IPS-NIHi7 (cell line): ENCODE results near the gene CADPS2.

Experiments
- DNase-seq: peaks from one replicate; pipeline ENCODE4 v3.0.0; 2012; ENCODE audit warnings: mixed read lengths; ENCODE audit errors: extremely low spot score

CADPS2 gene

GRCh38 chr7:122886357-122887081, at the start of gene CADPS2:
Gene CADPS2, minus strand, starts transcription at chr7:122886460. Its CDS starts 123 bp downstream, at chr7:122886337.
- peak; percentile 81 for DNase-seq

DNA sequence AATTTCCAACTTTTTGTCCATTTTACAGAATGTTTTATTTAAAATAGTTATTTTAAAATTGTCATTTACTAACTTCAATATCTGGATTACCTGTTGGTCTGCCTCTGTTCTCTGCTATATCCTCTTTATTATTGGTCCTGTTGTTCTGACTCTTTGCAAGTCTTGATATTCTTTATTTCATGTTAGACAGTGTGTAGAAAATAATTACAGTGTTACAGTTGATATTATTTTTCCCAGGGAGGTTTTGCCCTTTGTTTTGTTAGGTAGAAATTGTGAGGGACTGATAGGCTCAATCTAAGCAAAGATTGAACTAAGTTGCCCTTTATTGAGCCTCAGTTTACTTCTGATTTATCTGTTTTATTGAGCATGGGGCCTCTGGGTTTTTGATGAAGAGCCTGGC, 49.4 kb upstream of the CADPS2 start:
- no peak for DNase-seq

GRCh38 chr7:122919643-122920181, 33.5 kb upstream of the CADPS2 start:
- DNase-seq: no peak

- DNase-seq: no peak
Observed at GRCh38 chr7:122914812-122915211, 28.6 kb upstream of the CADPS2 start.

DNA sequence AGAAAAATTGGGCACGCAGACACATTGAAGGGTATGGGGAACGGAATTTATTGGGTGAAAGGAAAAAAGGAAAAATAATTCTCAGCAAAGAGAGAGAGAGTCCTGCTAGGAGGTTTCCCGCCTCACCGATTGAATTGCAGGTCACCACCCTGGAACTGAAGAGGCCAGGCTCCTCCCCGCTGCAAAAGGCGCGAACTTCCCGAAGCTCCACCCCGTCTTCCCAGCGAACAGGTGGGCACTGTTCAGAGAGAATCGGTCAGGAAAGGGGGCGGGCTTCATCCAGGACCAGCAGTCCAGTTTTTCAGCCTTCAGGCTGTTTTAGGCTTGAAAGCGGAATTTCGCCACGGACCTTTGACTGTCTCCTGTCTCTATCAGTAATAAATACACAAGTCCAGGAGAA, 27.3 kb upstream of the CADPS2 start:
- DNase-seq: peak; percentile 11

DNA sequence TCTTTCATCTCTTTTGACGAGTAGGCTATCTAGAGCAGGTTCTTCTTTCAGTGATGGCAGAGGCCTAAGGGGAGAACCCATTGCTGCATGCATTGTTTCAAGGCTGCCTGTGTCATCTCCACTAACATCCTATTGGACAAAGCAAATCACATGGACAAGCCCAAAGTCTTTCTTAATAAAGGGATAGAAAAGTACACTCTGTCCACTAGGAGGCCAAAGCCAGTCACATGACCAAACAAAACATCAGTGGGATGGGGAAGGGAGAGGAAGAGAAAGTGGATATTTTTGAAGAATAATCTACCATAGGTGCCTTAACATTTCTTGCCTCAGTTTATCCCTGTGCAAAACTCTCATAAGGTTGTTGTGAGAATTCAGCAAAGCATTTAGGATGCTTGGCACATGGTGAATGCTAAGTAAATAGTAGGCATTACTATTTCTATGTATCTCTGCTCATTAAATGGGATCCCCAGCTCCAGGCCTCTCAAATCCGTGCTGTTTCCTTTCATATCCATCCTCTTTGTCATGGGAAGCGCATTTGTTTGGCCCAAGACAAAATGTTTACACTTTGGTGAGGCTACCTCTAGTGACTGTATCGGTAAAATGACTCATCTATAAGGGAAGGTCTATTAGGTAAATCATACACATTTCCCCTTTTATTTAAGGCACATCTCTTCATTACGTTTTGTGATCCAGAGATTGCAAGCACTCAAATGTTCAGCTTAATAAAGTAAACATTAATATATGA, 16.7 kb upstream of the CADPS2 start:
- no peak for DNase-seq

- no peak for DNase-seq
Observed at GRCh38 chr7:122901250-122901649, 15.0 kb upstream of the CADPS2 start.

GRCh38 chr7:122896509-122896908, 10.2 kb upstream of the CADPS2 start:
- DNase-seq: no peak

DNA sequence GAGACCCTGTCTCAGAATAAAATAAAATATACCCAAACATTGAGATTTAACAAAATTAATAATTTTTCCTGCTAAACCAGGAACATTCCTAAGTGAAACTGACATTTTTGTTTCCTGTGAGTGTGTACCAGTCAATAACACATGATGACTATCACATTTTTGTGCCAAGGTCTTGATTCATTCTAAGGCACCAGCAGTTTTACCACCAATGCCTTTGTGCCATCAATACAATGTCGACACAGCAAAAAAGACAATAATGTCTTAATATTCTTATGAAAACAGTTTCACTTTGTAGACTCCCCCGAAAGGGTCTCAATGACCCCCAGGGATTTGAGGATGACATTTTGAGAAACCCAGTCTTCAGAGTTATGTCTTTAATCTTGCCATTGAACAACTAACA, 7.2 kb upstream of the CADPS2 start:
- no peak for DNase-seq

- DNase-seq: no peak
Observed at GRCh38 chr7:122889116-122889515, 2.9 kb upstream of the CADPS2 start.

DNA sequence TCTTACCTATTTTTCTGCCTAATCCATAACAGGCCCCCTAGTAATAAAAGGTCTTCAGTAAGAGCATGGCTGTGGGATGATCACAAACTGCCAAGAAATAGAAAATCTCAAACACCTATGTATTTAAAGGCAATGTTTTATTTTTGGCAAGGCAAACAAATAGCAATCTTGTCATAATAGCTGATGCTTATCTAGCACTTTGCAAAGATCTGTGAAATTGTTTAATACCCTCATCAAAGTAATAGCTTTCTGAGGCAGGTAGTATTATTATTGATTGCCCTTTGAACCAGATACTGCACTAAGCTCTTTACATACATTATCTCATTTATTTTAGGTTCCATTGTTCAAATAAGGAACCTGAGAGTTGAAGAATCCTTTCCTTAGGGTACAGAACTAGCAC, 1.6 kb upstream of the CADPS2 start:
- no peak for DNase-seq

DNA sequence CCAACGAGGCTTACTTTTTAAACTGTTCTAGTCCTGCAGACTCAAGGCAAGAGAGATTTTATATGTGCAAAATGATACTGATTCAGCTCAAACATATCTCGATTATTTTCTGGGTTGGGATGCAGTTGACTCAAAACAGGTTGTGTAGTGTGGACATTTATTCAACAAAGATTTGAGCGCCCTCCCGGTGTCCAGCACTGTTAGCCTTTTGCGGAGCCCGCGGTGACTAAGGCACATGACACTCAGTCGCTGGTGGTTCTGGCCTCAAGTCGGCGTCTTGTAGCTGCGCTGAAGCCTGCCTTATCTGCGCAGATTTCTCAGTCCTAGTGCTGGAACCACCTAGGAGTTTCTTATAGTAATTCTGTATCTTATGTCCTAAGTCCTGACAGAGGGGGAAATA, 938 bp upstream of the CADPS2 start:
- DNase-seq: peak; percentile 56

DNA sequence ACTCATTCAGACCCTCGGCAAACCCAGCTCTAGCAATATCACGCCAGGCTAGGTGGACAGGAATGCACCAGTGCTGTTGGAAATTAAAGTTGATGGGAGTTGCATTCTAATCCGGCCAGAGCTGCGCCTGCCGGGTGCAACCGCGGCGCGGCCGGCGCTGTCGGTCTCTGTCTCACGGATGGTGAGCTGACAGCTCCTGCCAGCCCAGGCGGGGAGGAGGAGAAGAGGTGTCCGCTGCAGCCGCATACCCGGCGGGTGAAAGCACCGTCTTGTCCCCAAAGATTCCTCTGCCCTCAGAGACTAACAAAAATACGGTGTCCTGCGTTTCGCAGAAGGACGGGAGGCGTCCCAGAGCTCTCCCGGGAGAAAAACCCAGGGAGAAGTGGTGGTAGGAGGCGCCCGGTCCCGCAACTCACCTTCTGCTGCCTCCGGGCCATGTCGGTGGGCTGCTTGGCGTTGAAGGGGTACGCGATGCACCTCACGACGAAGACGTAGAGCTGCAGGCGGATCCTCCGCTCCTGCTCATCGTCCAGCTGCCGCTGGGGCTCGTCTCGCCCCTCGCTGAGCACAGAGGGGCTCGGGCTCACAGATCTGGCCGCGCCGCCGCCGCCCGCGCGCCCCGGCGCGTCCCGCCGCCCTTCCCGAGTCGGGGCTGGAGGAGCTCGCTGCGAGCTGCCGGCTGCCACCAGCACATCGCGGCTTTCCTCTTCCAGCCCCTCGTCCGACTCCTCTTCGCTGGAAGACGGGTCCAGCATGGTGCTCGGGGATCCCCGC, 490 bp downstream of the CADPS2 start:
- peak; percentile 66 for DNase-seq

- no peak for DNase-seq
Observed at GRCh38 chr7:122884186-122884585, 2.1 kb downstream of the CADPS2 start.

DNA sequence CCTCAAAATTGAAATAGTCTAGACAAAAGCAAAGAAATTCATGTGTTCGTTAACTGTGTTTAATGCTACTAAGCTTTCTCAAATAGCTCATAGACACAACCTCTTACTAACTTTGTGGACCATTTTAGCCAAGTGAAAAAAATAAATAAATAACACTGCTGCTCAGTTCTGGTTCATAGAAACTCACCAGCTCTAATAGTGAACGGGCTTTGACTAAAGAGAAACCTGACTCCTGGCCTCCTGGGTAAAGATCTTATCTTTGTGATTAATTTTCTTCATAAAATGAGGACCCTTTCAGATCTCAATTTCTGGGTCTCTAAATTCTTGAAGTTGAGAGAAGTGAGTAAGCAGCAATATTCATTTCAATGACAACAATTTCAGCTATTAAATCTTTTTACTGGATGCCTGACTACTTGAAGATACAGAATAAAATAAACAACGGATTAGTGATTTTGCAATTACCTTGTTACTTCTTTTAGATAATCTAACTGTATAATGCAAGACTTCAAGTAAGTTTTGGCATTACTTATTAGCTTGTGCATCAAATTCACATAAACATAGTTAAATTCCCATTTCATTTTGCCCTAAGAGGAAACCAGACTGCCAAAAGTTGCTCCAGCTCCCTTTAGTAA, 3.1 kb downstream of the CADPS2 start:
- DNase-seq: no peak

GRCh38 chr7:122881324-122881723, 4.9 kb downstream of the CADPS2 start:
- no peak for DNase-seq

GRCh38 chr7:122869260-122869659, 17.0 kb downstream of the CADPS2 start:
- DNase-seq: no peak

GRCh38 chr7:122867471-122867980, 18.7 kb downstream of the CADPS2 start:
- no peak for DNase-seq

DNA sequence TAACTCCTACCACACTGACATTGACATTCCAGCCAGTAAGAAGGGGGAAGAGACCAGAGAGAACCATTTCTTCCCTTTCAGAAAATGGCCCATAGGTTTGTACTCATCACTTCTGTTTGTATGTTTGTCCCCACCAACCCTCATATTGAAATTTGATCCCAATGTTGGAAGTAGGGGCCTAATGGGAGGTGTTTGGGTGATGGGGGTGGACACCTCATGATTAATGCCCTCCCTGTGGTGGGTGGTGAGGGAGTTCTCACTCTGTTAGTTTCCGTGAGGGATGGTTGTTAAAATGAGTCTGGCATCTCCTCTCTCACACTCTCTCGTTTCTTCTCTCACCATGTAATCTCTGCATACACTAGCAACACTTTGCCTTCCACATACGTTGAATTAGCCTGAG, 21.4 kb downstream of the CADPS2 start:
- DNase-seq: no peak

- no peak for DNase-seq
Observed at GRCh38 chr7:122864016-122864415, 22.2 kb downstream of the CADPS2 start.

DNA sequence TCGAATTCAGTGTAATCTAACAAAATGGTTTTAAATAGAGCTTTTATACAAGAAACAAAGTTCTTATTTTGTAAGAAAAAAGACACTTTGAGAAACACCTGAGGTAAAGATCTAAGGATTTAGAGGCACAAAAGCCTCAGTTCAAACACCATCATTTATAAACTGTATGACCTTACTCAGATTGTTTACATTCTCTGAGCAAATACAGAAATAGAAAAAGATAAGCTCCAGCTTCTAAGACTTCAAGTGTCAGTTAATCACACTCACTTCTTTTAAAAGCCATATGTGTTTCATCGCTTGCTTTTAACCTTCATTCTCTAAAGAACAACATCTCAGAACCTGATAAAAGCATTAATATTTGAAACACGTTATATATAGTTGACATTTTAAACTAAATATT, 27.9 kb downstream of the CADPS2 start:
- no peak for DNase-seq

GRCh38 chr7:122850528-122850927, 35.7 kb downstream of the CADPS2 start:
- DNase-seq: no peak
